Activated B cell treated with CpG ODN at 0.5 μM for 24 hours (primary cell): Measurements from ENCODE around the gene HAGH. TPM values are rescaled to one million over a fixed set of nuclear protein-coding genes. Genes with fewer than 3 reads are reported as not detected.

Source experiments
- ATAC-seq: fragments of 200-7000 bp; cut with Tn5 transposase; one replicate; pipeline ENCODE4 v1.10.0; 2021; ENCODE audit warnings: low read depth, mild to moderate bottlenecking, moderate library complexity
- CTCF ChIA-PET: fragments of 350-600 bp; sonication (Branson Sonifier 250); formaldehyde crosslinking; loops from one replicate; lab custom pipeline; 2021; ENCODE audit warnings: antibody characterized with exemption; lab: Charles Lee
- POLR2A ChIA-PET: fragments of 350-600 bp; sonication (Branson Sonifier 250); formaldehyde crosslinking; loops from one replicate; lab custom pipeline; 2021; ENCODE audit warnings: antibody characterized with exemption; lab: Charles Lee
- DNase-seq: peaks from one replicate; pipeline ENCODE4 v3.0.0; 2022
- H3K27ac Mint-ChIP-seq: one replicate; pipeline ENCODE4 v1.8.0; 2020; ENCODE audit warnings: mixed read lengths
- H3K27me3 Mint-ChIP-seq: one replicate; pipeline ENCODE4 v1.8.0; 2021; ENCODE audit warnings: mixed read lengths
- H3K36me3 Mint-ChIP-seq: one replicate; pipeline ENCODE4 v1.8.0; 2021; ENCODE audit warnings: low read depth, mixed read lengths
- H3K4me1 Mint-ChIP-seq: one replicate; pipeline ENCODE4 v1.8.0; 2021; ENCODE audit warnings: mixed read lengths
- H3K4me3 Mint-ChIP-seq: one replicate; pipeline ENCODE4 v1.8.0; 2020; ENCODE audit warnings: mild to moderate bottlenecking, mixed read lengths
- H3K9me3 Mint-ChIP-seq: one replicate; pipeline ENCODE4 v1.8.0; 2020; ENCODE audit warnings: mixed read lengths
- intact Hi-C: fragments of 100-400 bp; cut with micrococcal nuclease; formaldehyde crosslinking; loops from one replicate; pipeline ENCODE4 v1.15.1; 2024
- total RNA-seq: library from RNA; stranded (reverse); gene quantifications from 2 replicates; pipeline ENCODE4 v1.2.3, GENCODE V29; 2022
- TF ChIP-seq, protein P1 (sequence below): fragments of 200-600 bp; IDR thresholded peaks from one replicate; pipeline ENCODE4 v1.8.0; 2022; ENCODE audit warnings: antibody characterized with exemption, mild to moderate bottlenecking

HAGH gene
- total RNA-seq, 1 donor from 2014 or later = 19.5 TPM

GRCh38 chr16:1760911-1761310 lies 65.7 kb downstream of the HAGH start:
- intact Hi-C loops = no loop called here
- no peaks in the 10 kb centered on the region for H3K27me3 Mint-ChIP-seq
- POLR2A ChIA-PET = interaction anchor here (0.5 kb wide), 1 partner anchor 54 kb away, joined by 3 read pairs; no protein-coding TSS in a partner anchor

DNA sequence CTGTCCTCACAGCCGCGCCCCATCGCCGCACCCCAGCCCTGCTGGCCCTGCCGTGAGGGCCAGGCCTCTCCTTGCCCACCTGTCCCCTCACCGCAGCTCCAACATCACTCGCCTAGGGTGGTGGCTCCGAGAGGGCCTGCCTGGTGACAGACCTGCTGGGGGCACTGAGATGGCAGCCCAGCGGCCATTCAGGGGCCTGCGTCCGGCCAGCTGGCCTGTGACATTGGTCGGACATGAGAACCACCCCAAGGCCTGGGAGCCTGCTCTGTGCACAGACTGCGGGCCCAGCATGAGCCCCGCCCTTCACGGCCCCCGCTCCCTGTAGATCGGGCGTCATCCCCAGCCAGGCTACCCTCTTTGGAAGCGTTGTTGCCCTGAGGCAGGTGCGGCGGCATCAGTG lies 67.1 kb downstream of the HAGH start:
- ChIA-PET CTCF (no interaction called here), POLR2A (no interaction called here)
- no peaks in the 10 kb centered on the region for H3K4me1 Mint-ChIP-seq
- TF ChIP-seq, protein P1, sequence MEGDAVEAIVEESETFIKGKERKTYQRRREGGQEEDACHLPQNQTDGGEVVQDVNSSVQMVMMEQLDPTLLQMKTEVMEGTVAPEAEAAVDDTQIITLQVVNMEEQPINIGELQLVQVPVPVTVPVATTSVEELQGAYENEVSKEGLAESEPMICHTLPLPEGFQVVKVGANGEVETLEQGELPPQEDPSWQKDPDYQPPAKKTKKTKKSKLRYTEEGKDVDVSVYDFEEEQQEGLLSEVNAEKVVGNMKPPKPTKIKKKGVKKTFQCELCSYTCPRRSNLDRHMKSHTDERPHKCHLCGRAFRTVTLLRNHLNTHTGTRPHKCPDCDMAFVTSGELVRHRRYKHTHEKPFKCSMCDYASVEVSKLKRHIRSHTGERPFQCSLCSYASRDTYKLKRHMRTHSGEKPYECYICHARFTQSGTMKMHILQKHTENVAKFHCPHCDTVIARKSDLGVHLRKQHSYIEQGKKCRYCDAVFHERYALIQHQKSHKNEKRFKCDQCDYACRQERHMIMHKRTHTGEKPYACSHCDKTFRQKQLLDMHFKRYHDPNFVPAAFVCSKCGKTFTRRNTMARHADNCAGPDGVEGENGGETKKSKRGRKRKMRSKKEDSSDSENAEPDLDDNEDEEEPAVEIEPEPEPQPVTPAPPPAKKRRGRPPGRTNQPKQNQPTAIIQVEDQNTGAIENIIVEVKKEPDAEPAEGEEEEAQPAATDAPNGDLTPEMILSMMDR = no peak
- no peaks in the 10 kb centered on the region for H3K9me3 Mint-ChIP-seq
- DNase-seq (no peak), ATAC-seq (no peak)
- H3K36me3 Mint-ChIP-seq = peaks cover 57% of the 10 kb centered on the region
- H3K27me3 Mint-ChIP-seq = no peaks in the 10 kb centered on the region
- no peak overlapping the region for H3K27ac Mint-ChIP-seq
- H3K4me3 Mint-ChIP-seq = no peak overlapping the region
- intact Hi-C loops = no loop called here

More at GRCh38 chr16:1760911-1761310, 65.7 kb downstream of the HAGH start:
- ATAC-seq = no peak
- Mint-ChIP-seq H3K4me3 (no peak overlapping the region), H3K27ac (no peak overlapping the region), H3K4me1 (no peaks in the 10 kb centered on the region), H3K36me3 (peaks cover 57% of the 10 kb centered on the region), H3K9me3 (no peaks in the 10 kb centered on the region)
- no peak for DNase-seq
- TF ChIP-seq, protein P1 = no peak
- CTCF ChIA-PET = no interaction called here

- peaks cover 61% of the 10 kb centered on the region for H3K36me3 Mint-ChIP-seq
- intact Hi-C loops = no loop called here
- no peaks in the 10 kb centered on the region for H3K4me1 Mint-ChIP-seq
- CTCF ChIA-PET = no interaction called here
- H3K27me3 Mint-ChIP-seq = no peaks in the 10 kb centered on the region
- no peak overlapping the region for H3K4me3 Mint-ChIP-seq
- DNase-seq = no peak
- no peaks in the 10 kb centered on the region for H3K9me3 Mint-ChIP-seq
- H3K27ac Mint-ChIP-seq = no peak overlapping the region
- ATAC-seq = no peak
- TF ChIP-seq, protein P1 = no peak
- POLR2A ChIA-PET = interaction anchor here (0.6 kb wide), 2 partner anchors 42 to 500 kb away, joined by 4 read pairs; no protein-coding TSS in a partner anchor
Measured at GRCh38 chr16:1758923-1759322, 67.7 kb downstream of the HAGH start.

- H3K36me3 Mint-ChIP-seq = peaks cover 62% of the 10 kb centered on the region
- no peak overlapping the region for H3K4me3 Mint-ChIP-seq
- ATAC-seq (no peak), DNase-seq (no peak)
- intact Hi-C loops = no loop called here
- CTCF ChIA-PET = no interaction called here
- H3K9me3 Mint-ChIP-seq = no peaks in the 10 kb centered on the region
- POLR2A ChIA-PET = interaction anchor here (1.0 kb wide), 1 partner anchor 25 kb away, joined by 3 read pairs; the partner anchor contains the start of genes NUBP2 and SPSB3
- TF ChIP-seq, protein P1 = no peak
- no peak overlapping the region for H3K27ac Mint-ChIP-seq
- H3K27me3 Mint-ChIP-seq = no peaks in the 10 kb centered on the region
- no peaks in the 10 kb centered on the region for H3K4me1 Mint-ChIP-seq
Measured at GRCh38 chr16:1757714-1758461, 68.7 kb downstream of the HAGH start.

Other genes with a start within 250 kb of the HAGH start
- 9.8 and 11.1 TPM in 2 replicates for gene IFT140, start 214.8 kb downstream of the HAGH start, total RNA-seq
- 16.9 and 22.4 TPM in 2 replicates for gene CRAMP1, start 214.5 kb downstream of the HAGH start, total RNA-seq
- 43.4 and 48.7 TPM in 2 replicates for gene JPT2, start 148.5 kb downstream of the HAGH start, total RNA-seq
- gene MAPK8IP3, start 120.6 kb downstream of the HAGH start, total RNA-seq = 157 and 201 TPM in 2 replicates
- 54.1 and 57.8 TPM in 2 replicates for gene NME3, start 55.3 kb downstream of the HAGH start, total RNA-seq
- 37.1 and 49.9 TPM in 2 replicates for gene EME2, start 54.0 kb downstream of the HAGH start, total RNA-seq
- 60.9 and 65.1 TPM in 2 replicates for gene MRPS34, start 53.7 kb downstream of the HAGH start, total RNA-seq
- 36.4 and 40.3 TPM in 2 replicates for gene SPSB3, start 44.3 kb downstream of the HAGH start, total RNA-seq
- gene NUBP2, start 43.9 kb downstream of the HAGH start, total RNA-seq = 53.7 and 54.2 TPM in 2 replicates
- not detected in 2 replicates for gene IGFALS, start 33.1 kb downstream of the HAGH start, total RNA-seq
- 10.2 and 10.4 TPM in 2 replicates for gene FAHD1, start 381 bp upstream of the HAGH start, total RNA-seq
- not detected in 2 replicates for gene MEIOB, start 45.3 kb upstream of the HAGH start, total RNA-seq
- not detected in 2 replicates for gene HS3ST6, start 91.6 kb upstream of the HAGH start, total RNA-seq
- gene MSRB1, start 116.4 kb upstream of the HAGH start, total RNA-seq = 14.7 and 16.6 TPM in 2 replicates
- not detected in 2 replicates for gene RPL3L, start 127.9 kb upstream of the HAGH start, total RNA-seq
- 77.4 and 92.5 TPM in 2 replicates for gene NDUFB10, start 132.7 kb upstream of the HAGH start, total RNA-seq
- gene RPS2, start 138.0 kb upstream of the HAGH start, total RNA-seq = 5,116 and 5,913 TPM in 2 replicates
- gene RNF151, start 140.0 kb upstream of the HAGH start, total RNA-seq = not detected in 2 replicates
- 41.8 and 44.2 TPM in 2 replicates for gene TBL3, start 145.2 kb upstream of the HAGH start, total RNA-seq
- gene NOXO1, start 154.6 kb upstream of the HAGH start, total RNA-seq = 0.37 and 0.73 TPM in 2 replicates
- gene GFER, start 157.4 kb upstream of the HAGH start, total RNA-seq = 31.6 and 39.4 TPM in 2 replicates
- 10.0 and 11.3 TPM in 2 replicates for gene SYNGR3, start 163.1 kb upstream of the HAGH start, total RNA-seq
- gene ZNF598, start 183.0 kb upstream of the HAGH start, total RNA-seq = 56.4 and 59.3 TPM in 2 replicates
- 1.5 and 1.7 TPM in 2 replicates for gene NPW, start 193.0 kb upstream of the HAGH start, total RNA-seq
- 0.56 and 0.93 TPM in 2 replicates for gene NHERF2, start 200.1 kb upstream of the HAGH start, total RNA-seq
- 10.5 and 11.5 TPM in 2 replicates for gene NTHL1, start 221.0 kb upstream of the HAGH start, total RNA-seq
- gene TSC2, start 221.2 kb upstream of the HAGH start, total RNA-seq = 130 and 139 TPM in 2 replicates